AG04450 (cell line): ENCODE results near the gene URI1. TPM values are rescaled to one million over a fixed set of nuclear protein-coding genes. Genes with fewer than 3 reads are reported as not detected.

Source experiments
- CTCF ChIA-PET: fragments of 300-600, 350-600 bp; formaldehyde crosslinking; extraction: SDS; loops from one replicate; lab custom pipeline; 2022; ENCODE audit warnings: antibody characterized with exemption, inconsistent platforms; lab: Charles Lee
- POLR2A ChIA-PET: fragments of 350-600 bp; formaldehyde crosslinking; extraction: SDS; loops from one replicate; lab custom pipeline; 2021; ENCODE audit warnings: antibody characterized with exemption, inconsistent platforms; lab: Yijun Ruan, JAX
- DNase-seq: peaks from one replicate; pipeline ENCODE4 v3.0.0-alpha.2; 2011; ENCODE audit warnings: low read depth, low spot score
- H3K27ac ChIP-seq: one replicate; pipeline ENCODE4 v1.5.1; 2012; ENCODE audit warnings: low read depth, low read length, control low read depth
- H3K27me3 ChIP-seq: one replicate; pipeline ENCODE4 v1.6.0; 2012; ENCODE audit warnings: low read length; ENCODE audit not compliant: control insufficient read depth, insufficient read depth
- H3K4me3 ChIP-seq: 2 replicates; pipeline ENCODE4 v1.5.1; 2011; ENCODE audit warnings: mild to moderate bottlenecking, low read depth, low read length, control low read depth
- H3K9me3 ChIP-seq: 2 replicates; pipeline ENCODE4 v1.5.1; 2012; ENCODE audit warnings: low read length; ENCODE audit not compliant: control insufficient read depth, insufficient read depth
- polyA plus RNA-seq: library from polyadenylated mRNA; depleted of rRNA; stranded (reverse); fragments of >200 nt; gene quantifications from 2 replicates; pipeline ENCODE4 v1.2.3, GENCODE V29; 2011
- TF ChIP-seq, protein P1 (sequence below): IDR thresholded peaks from 2 replicates; pipeline ENCODE4 v1.5.1; 2011; ENCODE audit warnings: low read depth, low read length, control low read depth, inconsistent platforms

Gene URI1
- polyA plus RNA-seq, 1 experiment, result 79.0 TPM

DNA sequence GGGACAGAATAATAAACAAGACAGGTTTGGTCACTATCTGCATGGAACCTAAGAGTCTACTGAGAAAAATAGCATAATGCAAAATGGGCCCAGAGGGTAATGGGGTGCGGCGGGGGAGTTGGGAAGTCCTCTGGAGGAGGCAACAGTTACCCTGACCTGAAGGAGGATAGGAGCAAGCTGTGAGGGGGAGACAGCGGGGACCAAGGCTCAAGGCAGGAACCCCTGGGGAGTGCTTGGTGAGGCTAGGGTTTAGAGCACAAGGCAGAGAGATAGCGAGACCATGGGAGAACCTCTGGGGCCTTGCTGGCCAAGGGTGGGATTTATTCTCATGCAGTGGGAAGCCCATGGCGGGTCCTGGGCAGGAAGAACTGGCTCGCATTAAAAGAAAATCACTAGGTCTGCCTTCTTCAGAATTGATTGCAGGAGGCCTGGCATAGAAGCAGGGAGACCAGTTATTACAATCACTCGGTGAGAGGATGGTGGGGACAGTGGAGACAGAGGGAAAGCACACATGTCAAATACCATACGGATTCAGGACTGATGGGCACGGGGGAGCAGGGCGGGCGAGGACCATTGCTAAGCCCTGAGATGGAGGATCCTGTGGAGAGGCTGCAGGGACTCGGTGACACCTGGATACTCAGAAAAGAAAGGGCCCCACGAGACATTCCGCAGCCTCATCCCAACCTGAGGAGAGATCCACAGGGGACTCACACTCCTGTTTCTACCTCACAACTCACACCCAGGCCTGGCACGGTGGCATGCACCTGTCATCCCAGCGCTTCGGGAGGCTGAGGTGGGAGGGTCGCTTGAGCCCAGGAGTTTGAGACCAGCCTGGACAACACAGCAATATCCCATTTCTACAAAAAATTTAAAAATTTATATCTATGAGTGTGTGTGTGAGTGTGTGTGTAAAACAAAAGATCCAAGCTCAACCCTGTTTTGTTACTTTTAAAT is 110.4 kb downstream of the URI1 start:
- DNase-seq, result no peak
- CTCF ChIA-PET, result no interaction called here
- TF ChIP-seq, protein P1, sequence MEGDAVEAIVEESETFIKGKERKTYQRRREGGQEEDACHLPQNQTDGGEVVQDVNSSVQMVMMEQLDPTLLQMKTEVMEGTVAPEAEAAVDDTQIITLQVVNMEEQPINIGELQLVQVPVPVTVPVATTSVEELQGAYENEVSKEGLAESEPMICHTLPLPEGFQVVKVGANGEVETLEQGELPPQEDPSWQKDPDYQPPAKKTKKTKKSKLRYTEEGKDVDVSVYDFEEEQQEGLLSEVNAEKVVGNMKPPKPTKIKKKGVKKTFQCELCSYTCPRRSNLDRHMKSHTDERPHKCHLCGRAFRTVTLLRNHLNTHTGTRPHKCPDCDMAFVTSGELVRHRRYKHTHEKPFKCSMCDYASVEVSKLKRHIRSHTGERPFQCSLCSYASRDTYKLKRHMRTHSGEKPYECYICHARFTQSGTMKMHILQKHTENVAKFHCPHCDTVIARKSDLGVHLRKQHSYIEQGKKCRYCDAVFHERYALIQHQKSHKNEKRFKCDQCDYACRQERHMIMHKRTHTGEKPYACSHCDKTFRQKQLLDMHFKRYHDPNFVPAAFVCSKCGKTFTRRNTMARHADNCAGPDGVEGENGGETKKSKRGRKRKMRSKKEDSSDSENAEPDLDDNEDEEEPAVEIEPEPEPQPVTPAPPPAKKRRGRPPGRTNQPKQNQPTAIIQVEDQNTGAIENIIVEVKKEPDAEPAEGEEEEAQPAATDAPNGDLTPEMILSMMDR, result no peak
- Histone ChIP-seq H3K9me3 (no peaks in the 10 kb centered on the region), H3K27me3 (no peaks in the 10 kb centered on the region), H3K4me3 (no peak overlapping the region), H3K27ac (no peak overlapping the region)
- POLR2A ChIA-PET, result no interaction called here

DNA sequence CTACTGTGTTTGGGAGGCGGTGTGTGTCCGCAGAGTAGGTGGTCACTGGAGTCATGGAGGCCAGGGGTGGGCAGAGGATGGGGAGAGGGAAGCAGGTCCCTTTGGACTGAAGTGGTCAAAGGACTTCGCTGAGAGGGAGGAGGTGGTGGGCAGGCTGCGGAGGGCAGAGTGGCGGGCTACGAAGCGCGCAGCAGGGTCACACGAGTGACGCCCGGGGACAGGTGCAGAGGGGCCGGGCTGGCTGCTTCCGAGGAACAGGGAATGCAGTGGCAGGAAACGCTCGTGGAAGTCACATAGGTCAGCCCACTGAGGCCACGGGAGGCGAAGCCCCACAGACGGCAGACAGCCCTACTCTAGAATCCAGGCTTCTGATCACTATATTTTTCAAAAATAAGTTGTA is 111.5 kb downstream of the URI1 start:
- TF ChIP-seq, protein P1, result no peak
- POLR2A ChIA-PET, result no interaction called here

GRCh38 chr19:30054210-30054609 is 112.2 kb downstream of the URI1 start:
- Histone ChIP-seq H3K27ac (no peak overlapping the region), H3K4me3 (no peak overlapping the region), H3K9me3 (no peaks in the 10 kb centered on the region), H3K27me3 (no peaks in the 10 kb centered on the region)
- TF ChIP-seq, protein P1, result no peak
- DNase-seq, result no peak
- CTCF ChIA-PET, result no interaction called here
- POLR2A ChIA-PET, result no interaction called here

More for the DNA sequence above, 111.5 kb downstream of the URI1 start:
- CTCF ChIA-PET, result no interaction called here
- Histone ChIP-seq H3K9me3 (no peaks in the 10 kb centered on the region), H3K27me3 (no peaks in the 10 kb centered on the region), H3K27ac (no peak overlapping the region), H3K4me3 (no peak overlapping the region)
- no peak for DNase-seq

GRCh38 chr19:30056580-30056979 is 114.5 kb downstream of the URI1 start:
- ChIA-PET CTCF (no interaction called here), POLR2A (interaction anchor here (0.7 kb wide), 1 partner anchor 10 kb away, joined by 3 read pairs; no protein-coding TSS in a partner anchor)
- TF ChIP-seq, protein P1, result no peak
- no peak overlapping the region for H3K27ac ChIP-seq
- DNase-seq, result no peak
- H3K27me3 ChIP-seq, result no peaks in the 10 kb centered on the region
- H3K4me3 ChIP-seq, result no peak overlapping the region
- H3K9me3 ChIP-seq, result no peaks in the 10 kb centered on the region; the same call in 1 of the 2 replicates

GRCh38 chr19:30059741-30060457 is 117.9 kb downstream of the URI1 start:
- ChIA-PET CTCF (no interaction called here), POLR2A (no interaction called here)
- Histone ChIP-seq H3K9me3 (no peaks in the 10 kb centered on the region; the same call in 1 of the 2 replicates), H3K4me3 (no peak overlapping the region), H3K27ac (no peak overlapping the region), H3K27me3 (no peaks in the 10 kb centered on the region)
- TF ChIP-seq, protein P1, result no peak
- no peak for DNase-seq
